RWPE2 (cell line): ENCODE data around the gene COL6A1.
A peak's percentile ranks its signal among the peaks of the same experiment; 100 is the strongest.

ENCODE experiments used
- ATAC-seq: fragments of 200-7000 bp; cut with Tn5 transposase; 3 replicates; pipeline ENCODE4 v1.9.1; 2021; ENCODE audit warnings: low read depth
- DNase-seq: peaks from one replicate; pipeline ENCODE4 v3.0.0-alpha.2; 2020; ENCODE audit warnings: low spot score
- H3K27ac ChIP-seq: fragments of 450-650 bp; 2 replicates; pipeline ENCODE4 v1.5.1; 2017; ENCODE audit warnings: mild to moderate bottlenecking; ENCODE audit not compliant: poor library complexity, severe bottlenecking
- H3K27me3 ChIP-seq: fragments of 250-450 bp; sonication (Bioruptor Pico); 2 replicates; pipeline ENCODE4 v1.5.1; 2021; ENCODE audit warnings: mild to moderate bottlenecking, moderate library complexity; ENCODE audit not compliant: insufficient read depth, poor library complexity, severe bottlenecking
- H3K36me3 ChIP-seq: fragments of 250-450 bp; sonication (Bioruptor Pico); 2 replicates; pipeline ENCODE4 v1.5.1; 2020; ENCODE audit warnings: low read depth, mild to moderate bottlenecking, moderate library complexity
- H3K4me1 ChIP-seq: fragments of 250-450 bp; sonication (Bioruptor Pico); 2 replicates; pipeline ENCODE4 v1.5.1; 2021; ENCODE audit warnings: mild to moderate bottlenecking, moderate library complexity; ENCODE audit not compliant: insufficient read depth, poor library complexity, severe bottlenecking
- H3K4me3 ChIP-seq: fragments of 250-450 bp; sonication (Bioruptor Pico); 2 replicates; pipeline ENCODE4 v1.5.1; 2021; ENCODE audit warnings: mild to moderate bottlenecking, moderate library complexity; ENCODE audit not compliant: severe bottlenecking
- H3K9me3 ChIP-seq: fragments of 250-450 bp; sonication (Bioruptor Pico); 2 replicates; pipeline ENCODE4 v1.5.1; 2021; ENCODE audit warnings: mild to moderate bottlenecking, moderate library complexity; ENCODE audit not compliant: severe bottlenecking
- TF ChIP-seq, protein P1 (sequence below): fragments of 450-650 bp; IDR thresholded peaks from one replicate; pipeline ENCODE4 v1.5.1; 2017; ENCODE audit warnings: mild to moderate bottlenecking, moderate library complexity; ENCODE audit not compliant: poor library complexity, severe bottlenecking

The COL6A1 gene

DNA sequence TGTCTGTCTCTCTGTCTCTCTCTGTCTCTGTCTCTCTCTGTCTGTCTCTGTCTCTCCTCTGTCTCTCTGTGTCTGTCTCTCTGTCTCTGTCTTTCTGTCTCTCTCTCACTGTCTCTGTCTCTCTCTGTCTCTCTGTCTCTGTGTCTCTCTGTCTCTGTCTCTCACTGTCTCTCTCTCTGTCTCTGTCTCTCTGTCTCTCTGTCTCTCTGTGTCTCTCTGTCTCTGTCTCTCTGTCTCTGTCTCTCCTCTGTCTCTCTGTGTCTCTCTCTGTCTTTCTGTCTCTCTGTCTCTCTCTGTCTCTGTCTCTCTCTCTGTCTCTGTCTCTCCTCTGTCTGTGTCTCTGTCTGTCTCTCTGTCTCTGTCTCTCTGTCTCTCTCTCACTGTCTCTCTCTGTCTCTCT lies 873 bp upstream of the COL6A1 start:
- H3K27ac ChIP-seq: peak overlapping the region; percentile 33
- no peak for ATAC-seq
- no peaks in the 10 kb centered on the region for H3K27me3 ChIP-seq
- TF ChIP-seq, protein P1, sequence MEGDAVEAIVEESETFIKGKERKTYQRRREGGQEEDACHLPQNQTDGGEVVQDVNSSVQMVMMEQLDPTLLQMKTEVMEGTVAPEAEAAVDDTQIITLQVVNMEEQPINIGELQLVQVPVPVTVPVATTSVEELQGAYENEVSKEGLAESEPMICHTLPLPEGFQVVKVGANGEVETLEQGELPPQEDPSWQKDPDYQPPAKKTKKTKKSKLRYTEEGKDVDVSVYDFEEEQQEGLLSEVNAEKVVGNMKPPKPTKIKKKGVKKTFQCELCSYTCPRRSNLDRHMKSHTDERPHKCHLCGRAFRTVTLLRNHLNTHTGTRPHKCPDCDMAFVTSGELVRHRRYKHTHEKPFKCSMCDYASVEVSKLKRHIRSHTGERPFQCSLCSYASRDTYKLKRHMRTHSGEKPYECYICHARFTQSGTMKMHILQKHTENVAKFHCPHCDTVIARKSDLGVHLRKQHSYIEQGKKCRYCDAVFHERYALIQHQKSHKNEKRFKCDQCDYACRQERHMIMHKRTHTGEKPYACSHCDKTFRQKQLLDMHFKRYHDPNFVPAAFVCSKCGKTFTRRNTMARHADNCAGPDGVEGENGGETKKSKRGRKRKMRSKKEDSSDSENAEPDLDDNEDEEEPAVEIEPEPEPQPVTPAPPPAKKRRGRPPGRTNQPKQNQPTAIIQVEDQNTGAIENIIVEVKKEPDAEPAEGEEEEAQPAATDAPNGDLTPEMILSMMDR: no peak
- no peaks in the 10 kb centered on the region for H3K36me3 ChIP-seq
- no peaks in the 10 kb centered on the region for H3K9me3 ChIP-seq
- H3K4me1 ChIP-seq: no peaks in the 10 kb centered on the region
- no peak for DNase-seq
- H3K4me3 ChIP-seq: no peak overlapping the region

DNA sequence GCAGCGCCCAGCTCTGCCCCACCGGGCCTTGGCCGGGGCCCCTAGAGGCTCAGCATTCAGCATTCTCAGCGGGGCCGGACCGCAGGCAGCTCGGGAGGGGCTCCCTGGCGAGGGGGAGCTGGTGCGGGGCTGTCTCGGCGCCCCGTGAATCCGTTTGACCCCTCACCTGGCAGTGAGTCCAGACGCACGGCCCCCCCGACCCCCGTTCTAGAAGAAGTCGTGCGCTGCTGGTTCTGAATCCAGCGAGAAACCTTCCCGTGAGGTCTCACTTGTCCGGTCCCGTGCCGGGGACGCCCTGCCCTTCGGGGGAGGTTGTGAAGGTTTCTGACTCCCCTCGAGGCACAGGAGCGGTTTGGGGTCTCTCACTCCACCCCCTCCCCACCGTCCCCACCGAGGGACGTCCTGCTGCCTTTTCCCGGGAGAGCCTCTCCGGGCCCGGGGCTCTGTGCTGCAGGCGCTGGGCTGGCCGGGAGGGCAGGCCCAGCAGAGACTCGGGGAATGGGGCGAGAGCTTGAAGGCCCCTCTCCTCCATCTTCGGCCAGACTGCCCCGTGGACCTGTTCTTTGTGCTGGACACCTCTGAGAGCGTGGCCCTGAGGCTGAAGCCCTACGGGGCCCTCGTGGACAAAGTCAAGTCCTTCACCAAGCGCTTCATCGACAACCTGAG lies 655 bp downstream of the COL6A1 start:
- DNase-seq: peak; percentile 59
- Histone ChIP-seq H3K4me1 (no peaks in the 10 kb centered on the region), H3K9me3 (no peaks in the 10 kb centered on the region), H3K27ac (no peak overlapping the region), H3K36me3 (no peaks in the 10 kb centered on the region), H3K27me3 (no peaks in the 10 kb centered on the region), H3K4me3 (peak overlapping the region; percentile 40)
- peak; percentile 37 for ATAC-seq
- TF ChIP-seq, protein P1: no peak

DNA sequence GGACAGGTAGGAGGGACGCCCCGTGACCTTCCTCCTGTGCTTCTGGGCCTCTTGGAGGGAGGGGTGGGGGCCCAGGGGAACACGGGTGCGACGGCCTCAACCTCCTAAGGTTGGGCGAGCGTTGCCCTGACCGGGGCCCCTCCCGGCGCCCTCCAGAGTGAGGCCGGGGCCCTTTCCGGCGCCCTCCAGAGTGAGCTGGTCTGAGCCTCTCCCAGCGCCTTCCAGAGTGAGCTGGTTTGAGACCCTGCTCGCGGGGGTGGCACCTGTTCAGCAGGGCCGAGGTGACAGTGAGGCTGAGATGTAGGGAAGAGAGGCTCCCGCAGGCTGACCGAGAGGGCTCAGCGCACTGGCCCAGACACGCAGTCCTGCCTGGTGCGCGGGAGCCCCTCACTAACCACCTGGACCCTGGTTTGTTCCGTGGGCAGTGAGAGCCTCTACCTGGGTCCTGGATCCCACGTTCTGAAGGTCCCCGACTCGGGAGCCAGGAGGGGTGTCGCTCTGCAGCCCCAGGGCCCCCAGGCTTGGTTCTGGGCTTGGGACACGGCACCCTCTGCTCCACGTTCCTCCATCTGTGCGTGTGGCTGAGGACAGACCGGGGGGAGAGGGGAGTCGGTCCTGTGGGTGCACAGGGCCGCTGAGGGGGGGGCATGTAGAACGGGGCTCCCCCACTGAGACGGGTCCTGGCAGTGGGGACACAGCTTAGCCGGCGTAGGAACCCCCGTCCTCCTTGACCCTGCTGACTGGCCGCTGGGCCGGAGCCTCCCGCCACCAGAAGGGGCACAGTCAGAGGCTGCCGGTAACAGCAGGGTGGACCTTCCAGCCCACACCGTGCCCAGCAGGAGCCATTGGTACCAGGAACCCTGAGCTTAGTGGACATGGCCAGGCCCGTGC lies 1.4 kb downstream of the COL6A1 start:
- Histone ChIP-seq H3K36me3 (no peaks in the 10 kb centered on the region), H3K4me3 (peak overlapping the region; percentile 40), H3K27ac (no peak overlapping the region), H3K9me3 (no peaks in the 10 kb centered on the region), H3K4me1 (no peaks in the 10 kb centered on the region), H3K27me3 (no peaks in the 10 kb centered on the region)
- ATAC-seq (no peak), DNase-seq (peak; percentile 55)
- TF ChIP-seq, protein P1: no peak

DNA sequence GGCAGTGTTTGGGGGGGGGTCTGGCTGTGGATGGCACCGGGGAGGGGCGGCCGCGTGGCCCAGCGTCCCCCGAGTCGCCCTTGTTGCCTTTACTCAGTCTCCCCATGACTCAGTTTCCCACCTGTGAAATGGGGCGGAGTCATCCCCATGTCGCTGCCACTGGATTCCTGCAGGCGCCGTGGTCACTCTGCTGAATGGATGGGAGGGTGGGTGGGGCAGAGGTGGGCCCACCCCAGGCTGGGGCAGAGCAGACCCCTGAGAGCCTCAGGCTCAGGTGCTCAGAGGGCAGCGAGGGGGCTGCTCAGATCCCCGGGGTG lies 2.0 kb downstream of the COL6A1 start:
- Histone ChIP-seq H3K27me3 (no peaks in the 10 kb centered on the region), H3K27ac (no peak overlapping the region), H3K36me3 (no peaks in the 10 kb centered on the region), H3K4me3 (no peak overlapping the region), H3K4me1 (no peaks in the 10 kb centered on the region), H3K9me3 (no peaks in the 10 kb centered on the region)
- DNase-seq (no peak), ATAC-seq (no peak)
- TF ChIP-seq, protein P1: no peak
